NCI-H2107 (cell line): ENCODE data around the gene CD200R1L.
"Not testable (repeated sequence)": the region's sequence is repeated elsewhere in the genome, so short reads cannot be mapped to it uniquely, and the experiment has no call there.

Source experiments
- DNase-seq: peaks from one replicate; lab custom pipeline; 2025; lab: John Stamatoyannopoulos, UW

Gene CD200R1L, protein sequence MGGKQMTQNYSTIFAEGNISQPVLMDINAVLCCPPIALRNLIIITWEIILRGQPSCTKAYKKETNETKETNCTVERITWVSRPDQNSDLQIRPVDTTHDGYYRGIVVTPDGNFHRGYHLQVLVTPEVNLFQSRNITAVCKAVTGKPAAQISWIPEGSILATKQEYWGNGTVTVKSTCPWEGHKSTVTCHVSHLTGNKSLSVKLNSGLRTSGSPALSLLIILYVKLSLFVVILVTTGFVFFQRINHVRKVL

DNA sequence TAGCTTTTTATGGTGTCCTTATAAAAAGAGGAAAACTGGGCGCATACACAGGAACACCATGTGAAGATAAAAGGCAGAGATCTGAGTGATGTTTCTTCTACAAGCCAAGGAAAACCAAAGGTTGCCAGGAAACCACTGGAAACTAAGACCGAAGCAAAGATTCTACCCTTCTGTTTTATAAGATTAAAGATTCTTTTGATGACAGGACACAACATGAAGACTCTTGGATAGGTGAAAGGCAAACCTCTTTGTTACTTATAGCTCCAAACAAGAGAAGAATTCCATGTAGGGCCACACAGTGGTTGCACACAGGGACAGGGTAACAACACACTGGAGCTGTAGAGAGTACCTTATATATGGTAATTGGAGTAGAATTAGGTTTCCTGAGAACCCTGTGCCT lies at the start of gene CD200R1L:
Gene CD200R1L (minus strand): TSS at position 101 of the 400 bp plus-strand sequence. CDS start 17,497 bp downstream, outside the sequence.
- no peak for DNase-seq

DNA sequence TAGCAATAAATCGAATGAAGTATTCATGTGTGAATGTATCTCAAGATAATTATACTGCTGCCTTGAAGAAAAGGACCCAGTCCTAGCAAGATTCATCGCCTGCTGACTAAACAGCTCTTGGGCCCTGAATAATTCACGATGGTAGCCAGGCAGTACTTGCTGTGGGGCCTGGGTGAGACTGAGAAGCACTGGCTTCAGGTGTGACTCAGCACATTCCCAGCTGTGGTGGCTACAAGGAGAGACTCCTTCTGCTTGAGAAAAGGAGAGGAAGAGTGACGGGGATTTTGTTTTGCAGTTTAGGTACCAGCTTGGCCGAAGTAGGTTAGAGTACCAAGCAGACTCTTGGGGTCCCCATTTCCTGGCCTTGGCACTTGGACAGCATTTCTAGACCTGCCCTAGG lies 47.6 kb upstream of the CD200R1L start:
- no peak for DNase-seq

DNA sequence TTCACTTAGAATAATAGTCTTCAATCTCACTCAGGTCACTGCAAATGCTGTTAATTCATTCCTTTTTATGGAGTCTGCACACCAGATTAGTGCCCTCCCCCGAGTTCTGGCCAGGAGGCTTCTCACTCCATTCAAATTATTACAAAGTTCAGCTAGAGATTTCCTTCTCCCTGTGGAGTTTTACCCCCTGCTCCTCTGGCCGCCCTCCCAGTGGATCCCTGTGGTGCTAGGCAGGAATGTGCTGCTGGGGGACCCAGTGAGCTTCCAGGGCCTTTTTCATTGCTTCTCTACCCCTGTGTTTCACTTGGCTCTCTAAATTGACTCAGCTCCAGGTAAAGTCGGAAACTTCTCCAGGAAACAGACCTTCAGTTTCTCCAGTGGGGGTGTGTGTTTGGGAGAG lies 42.7 kb upstream of the CD200R1L start:
- DNase-seq, result no peak

DNA sequence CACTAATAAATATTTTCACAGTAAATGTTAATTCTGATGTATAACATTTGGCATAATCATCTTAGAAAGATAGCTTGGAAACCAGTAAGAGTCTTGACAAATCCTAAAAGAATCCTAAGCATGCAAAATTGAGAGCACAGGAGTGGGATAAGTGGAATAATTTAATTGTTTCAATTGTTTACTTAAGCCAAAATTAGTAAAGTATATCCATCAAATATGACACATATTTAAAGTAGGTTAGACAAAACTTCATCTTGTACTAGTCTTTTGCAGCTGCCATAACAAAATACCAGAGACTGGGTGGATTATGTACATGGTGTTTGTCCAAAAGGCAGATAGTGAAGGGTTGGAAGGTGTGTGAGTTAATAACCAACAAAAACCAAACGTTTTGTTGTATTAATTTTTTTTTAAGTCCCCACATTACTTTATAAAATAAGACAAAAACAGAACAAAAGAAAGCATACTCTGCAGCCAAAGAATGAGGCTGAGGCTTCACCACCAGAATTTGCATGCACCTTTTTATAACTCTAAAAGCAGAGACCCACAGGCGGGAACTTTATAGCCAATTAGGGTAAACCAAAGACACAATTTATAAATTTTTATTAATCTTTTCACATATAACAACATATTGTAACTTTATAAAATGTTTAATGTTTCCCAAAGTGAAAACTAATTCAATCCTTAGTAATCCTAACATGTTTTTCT lies 41.9 kb upstream of the CD200R1L start:
- no peak for DNase-seq

DNA sequence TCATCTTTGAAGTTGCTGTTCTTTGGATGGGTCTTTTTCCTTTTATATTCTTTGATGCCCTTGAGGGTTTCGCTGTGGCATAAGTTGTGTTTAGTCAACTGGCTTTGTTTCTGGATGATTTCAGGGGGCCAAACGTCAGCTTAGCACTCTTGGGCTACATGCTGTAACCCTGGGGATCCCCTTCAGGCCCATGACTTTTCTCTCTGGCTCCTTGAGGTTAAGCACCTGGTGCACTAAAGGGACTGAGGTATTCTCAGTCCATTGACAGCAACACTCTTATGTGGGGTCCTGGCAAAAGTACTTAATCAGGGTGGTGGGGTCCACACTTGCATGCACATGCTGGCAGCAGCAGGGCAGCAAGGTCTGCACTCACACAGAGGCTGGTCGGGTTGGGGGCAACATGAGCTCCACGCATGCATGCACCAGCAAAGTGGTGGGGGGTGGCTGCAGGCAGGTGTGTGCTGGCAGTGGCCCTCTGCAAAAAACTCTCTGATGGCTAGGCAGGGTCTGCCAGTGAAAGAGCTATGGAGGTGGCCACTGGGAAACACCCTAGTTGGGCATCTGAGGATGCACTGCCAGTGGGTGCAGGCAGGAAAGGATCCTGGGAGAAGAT lies 38.1 kb upstream of the CD200R1L start:
- no peak for DNase-seq

DNA sequence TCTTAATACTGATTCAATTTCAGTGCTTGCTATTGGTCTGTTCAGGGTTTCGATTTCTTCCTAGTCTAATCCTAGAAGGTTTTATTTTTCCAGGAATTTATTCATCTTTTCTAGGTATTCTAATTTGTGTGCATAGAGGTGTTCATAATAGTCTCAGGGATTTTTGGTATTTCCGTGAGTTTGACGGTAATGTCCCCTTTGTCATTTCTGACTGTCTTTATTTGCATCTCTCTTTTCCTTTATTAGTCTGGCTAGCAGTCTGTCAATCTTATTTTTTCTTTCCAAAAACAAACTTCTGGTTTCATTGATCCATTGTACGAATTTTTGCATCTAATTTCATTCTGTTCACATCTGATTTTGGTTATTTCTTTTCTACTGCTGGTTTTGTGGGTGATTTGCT lies 35.2 kb upstream of the CD200R1L start:
- no peak for DNase-seq

DNA sequence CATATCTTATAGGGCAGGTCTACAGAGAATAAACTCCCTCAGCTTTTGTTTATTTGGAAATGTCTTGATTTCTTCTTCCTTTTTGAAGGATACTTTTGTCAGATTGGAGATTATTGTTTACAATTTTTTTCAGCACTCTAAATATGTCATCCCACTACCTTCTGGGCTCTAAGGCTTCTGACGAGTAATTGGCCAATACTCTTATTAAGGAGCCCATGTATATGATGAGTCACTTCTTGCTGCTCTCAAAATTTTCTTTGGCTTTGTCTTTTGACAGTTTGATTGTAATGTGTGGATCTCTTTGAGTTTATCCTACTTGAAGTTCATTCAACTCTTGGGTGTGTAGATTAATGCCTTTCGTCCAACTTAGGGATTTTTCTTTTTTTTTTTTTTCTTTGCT lies 28.9 kb upstream of the CD200R1L start:
- no peak for DNase-seq

DNA sequence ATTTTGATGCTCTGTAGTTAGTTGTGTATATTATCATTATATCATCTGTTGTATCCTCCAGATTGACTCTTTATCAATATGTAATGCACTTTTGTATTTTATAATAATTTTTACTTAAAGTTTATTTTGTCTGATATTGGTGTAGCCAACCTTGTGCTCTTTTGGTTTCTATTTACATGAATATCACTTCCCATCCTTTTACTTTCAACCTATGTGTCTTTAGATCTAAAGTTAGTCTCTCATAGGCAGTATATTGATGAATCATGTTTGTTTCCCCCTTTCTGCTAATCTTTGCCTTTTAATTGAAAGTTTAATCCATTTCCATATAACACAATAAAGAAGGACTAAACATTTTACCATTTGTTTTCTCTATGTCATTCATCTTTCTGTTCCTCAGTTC lies 28.1 kb upstream of the CD200R1L start:
- DNase-seq, result no peak

DNA sequence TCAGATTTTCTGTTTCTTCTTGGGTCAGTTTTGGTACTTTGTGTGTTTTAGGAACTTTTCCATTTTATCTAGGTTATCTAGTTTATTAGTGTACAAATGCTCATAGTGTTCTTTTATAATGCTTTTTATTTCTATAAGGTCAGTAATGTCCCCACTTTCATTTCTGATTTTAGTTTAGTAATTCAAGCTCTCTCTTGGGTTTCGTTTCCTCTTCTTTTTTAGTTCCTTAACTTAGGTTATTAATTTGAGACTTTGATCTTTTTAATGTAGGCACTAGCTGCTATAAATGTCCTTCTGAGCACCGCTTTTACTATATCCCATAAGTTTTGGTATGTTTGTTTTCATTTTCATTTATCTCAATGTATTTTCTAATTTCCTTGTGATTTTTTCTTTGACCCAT lies 27.0 kb upstream of the CD200R1L start:
- no peak for DNase-seq

DNA sequence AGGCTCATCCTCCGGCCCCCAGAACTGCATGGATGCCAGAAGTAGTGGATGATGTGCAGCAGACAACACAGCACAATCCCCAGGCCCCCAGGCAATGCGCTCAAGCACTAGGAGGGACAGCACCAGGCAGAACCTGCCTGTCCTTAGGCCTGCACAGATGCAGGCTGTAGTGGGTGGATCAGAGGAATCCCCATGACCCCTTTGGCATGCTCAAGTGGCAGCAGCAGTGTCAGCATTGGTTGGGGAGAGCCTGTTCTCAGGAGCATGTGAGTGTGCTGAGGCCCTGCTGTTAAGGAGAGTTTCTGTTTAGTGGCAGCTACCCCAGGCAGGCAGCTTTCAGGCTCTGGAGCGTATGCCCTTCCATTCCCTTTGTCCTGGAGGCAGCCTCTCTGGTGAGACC lies 25.1 kb upstream of the CD200R1L start:
- no peak for DNase-seq

DNA sequence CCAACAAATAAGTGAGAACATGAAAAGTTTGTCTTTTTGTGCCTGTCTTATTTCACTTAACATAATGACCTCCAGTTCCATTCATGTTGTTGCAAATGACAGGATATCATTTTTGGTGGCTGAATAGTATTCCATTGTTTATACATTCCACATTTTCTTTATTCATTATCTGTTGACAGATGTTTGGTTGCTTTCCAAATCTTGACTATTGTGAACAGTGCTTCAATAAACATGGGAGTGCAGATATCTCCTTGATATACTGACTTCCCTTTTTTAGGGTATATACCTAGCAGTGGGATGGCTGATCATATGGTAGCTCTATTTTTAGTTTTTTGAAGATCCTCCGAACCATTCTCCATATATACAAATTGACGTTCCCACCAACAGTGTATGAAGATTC lies 19.1 kb upstream of the CD200R1L start:
- DNase-seq, result no peak

DNA sequence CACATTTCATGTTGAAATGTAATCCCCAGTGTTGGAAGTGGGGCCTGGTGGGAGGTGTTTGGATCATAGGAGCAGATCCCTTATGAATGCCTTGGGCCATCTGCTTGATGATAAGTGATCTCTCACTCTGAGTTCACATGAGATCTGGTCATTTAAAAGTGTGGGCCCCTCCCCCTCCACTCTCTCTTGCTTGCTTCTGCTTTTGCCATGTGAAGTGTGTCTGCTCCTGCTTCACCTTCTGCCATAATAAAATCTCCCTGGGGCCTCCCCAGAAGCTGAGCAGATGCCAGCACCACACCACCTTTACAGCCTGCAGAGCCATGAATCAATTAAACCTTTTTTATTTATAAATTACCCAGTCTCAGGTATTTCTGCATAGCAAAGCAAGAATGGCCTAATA lies 14.2 kb upstream of the CD200R1L start:
- DNase-seq, result no peak

DNA sequence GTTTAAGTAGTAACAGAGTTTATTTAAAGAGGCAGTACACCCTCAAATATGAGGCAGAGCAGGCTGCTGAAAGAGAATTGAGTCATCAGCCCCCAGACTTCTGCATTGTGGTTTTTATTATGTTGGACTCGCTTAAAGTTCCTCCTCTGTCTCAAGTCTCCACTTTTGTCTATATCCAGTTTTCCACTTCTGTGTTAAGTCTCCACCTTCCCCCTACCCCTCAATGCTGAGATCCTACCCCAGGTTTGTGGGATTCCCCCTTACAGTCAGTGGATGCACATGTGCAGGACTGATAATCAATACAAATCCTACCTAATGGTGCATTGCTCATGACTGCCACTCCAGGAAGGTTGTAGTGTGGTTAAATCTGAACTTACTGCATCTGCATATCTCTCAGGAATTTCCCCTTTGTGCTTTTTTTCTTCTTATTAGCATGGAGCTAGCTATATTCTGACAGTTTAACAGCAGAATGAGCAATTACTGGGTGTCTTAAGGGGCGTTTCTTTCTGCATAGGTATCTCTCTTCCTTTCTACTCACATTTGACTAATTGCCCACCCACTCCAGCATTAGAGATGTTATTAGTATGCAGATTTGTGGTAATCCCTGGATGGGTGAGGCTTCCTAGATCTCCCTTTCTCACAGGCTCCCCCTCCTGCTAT lies 11.9 kb upstream of the CD200R1L start:
- no peak for DNase-seq

DNA sequence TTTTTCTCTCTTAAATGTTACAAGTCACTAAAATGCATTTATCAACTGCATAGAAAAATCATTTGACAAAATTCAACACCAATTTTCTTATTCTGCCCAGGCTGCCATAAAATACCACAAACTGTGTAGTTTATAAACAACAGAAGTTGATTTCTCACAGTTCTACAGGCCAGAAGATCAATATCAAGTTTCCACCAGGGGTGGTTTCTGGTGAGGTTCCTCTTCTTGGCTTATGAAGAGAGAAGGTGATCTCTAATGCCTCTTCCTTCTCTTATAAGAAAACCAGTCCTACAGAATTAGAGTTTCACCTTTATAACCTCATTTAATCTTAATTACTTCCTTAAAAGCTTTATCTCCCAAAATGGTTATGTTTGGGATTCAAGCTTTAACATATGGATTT lies 10.9 kb upstream of the CD200R1L start:
- DNase-seq, result no peak

DNA sequence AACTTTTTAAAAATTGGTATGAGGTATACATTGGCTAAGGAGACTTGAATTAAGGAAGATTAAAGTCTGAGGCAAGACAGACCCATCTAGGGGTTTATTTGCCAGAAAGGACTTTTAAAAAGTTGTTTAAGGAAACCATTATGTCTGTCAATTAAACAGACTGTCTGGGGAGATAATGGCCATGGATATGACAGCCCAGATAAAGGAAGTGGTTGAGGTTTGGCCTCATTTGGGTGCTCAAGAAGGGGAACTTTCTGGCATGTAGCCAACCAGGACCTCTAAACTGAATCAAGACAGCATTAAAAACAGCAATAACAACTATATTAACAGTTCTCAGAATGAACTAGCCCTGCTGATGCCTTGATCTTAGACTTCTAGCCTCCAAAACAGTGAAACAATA lies 9.9 kb upstream of the CD200R1L start:
- DNase-seq, result no peak

DNA sequence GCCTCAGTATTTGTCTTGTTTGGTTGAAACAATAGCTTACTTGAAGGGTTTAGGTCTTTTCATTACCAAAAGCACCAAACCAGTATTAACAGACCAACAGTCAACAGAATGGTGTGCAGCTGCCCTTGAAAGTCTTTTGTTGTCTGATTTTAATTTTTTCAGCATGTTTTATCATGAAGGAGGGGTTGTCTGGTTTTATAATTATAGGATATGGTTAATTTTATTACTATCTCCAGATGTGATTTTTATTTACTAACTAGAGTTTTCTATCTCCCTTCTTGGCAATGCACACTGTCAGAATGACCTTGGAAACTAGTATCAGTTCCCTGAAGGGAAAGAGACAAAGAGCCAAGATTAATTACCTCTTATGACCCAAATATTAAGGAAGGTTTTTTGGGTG lies 9.2 kb upstream of the CD200R1L start:
- DNase-seq, result no peak

DNA sequence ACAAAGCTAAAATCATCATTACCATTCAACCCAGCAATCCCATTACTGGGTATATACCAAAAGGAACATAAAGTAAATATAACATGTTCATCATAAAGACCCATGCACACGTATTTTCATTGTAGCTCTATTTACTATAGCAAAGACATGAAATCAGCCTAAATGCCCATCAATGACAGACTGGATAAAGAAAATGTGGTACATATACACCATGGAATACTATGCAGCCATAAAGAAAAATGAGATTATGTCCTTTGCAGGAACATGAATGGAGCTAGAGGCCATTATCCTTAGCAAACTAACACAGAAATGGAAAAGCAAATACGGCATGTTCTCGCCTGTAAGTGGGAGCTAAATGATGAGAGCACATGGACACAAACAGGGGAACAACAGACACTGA lies 8.4 kb upstream of the CD200R1L start:
- DNase-seq, result not testable (repeated sequence)

DNA sequence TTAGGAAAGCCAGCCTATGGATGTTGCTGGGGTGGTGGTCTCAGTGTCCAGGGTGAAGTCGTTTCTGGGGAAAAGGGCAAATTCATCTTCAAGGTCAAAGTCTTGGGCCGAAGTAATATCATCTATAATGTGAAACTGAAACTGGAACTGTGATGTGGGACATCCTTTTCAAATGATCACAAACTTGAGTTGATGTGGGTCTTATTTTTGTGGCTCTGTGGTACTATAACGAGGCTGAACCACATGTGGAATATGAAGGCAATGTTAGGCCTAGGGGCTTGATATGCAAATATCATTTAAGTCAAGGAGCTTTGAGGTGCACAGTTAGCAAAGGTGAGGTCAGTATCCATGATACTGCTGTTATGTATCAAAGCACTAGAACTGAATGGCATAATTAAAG lies 1.5 kb upstream of the CD200R1L start:
- DNase-seq, result no peak

DNA sequence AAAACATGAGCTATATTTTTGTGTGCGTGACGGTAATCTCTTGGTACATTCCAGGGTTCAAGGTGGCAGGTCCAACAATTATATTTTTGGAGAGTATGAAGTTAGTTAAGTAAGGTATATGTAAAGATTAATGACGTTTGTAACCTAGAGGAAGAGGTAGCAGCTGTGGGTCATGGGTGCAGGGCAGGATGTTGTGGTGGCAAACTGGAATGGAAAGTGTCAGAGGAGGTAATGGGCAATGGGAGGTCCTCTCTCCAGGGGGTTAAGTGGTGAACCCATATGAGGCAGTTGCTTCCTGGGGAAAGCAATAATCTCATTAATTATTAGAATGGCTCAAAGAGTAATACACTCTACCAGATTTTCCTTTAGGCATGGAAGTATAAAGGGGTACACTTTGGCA lies 1.0 kb upstream of the CD200R1L start:
- DNase-seq, result no peak

DNA sequence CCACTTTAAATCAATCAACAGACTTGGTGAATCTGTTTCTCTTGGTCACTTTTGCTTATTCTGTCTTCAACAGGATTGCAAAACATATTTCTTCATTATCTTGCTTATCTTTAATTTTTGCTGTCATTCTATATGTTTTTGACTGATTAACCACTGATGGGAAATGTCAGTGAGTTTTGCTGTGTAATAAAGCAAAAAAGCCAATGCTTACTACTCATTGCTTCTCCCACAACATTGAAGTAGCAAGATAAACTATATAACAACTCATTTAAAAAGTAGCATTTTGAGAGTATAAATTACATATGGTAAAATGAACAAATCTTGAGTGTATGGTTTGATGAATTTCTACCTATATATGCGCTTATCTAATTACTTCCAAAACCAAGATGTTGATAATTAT lies 892 bp downstream of the CD200R1L start:
- DNase-seq, result no peak

DNA sequence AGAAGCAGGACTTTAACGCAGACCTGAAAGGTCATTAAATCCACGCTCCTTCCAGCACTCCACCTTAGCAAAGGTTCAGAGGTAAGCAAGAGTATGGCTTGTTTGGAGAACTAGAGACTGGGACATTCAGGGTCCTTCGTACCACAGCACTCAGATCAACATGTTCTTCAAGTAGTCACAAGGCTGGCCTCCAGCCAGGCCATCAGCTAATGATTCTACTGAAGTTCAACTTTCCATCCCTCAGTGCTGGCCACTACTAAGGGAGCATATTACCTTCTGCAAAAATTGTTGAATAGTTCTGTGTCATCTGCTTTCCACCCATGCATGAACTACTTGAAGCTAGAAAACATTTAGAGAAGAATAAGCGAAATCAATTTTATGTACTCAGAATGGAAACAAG lies 17.6 kb downstream of the CD200R1L start:
- no peak for DNase-seq

DNA sequence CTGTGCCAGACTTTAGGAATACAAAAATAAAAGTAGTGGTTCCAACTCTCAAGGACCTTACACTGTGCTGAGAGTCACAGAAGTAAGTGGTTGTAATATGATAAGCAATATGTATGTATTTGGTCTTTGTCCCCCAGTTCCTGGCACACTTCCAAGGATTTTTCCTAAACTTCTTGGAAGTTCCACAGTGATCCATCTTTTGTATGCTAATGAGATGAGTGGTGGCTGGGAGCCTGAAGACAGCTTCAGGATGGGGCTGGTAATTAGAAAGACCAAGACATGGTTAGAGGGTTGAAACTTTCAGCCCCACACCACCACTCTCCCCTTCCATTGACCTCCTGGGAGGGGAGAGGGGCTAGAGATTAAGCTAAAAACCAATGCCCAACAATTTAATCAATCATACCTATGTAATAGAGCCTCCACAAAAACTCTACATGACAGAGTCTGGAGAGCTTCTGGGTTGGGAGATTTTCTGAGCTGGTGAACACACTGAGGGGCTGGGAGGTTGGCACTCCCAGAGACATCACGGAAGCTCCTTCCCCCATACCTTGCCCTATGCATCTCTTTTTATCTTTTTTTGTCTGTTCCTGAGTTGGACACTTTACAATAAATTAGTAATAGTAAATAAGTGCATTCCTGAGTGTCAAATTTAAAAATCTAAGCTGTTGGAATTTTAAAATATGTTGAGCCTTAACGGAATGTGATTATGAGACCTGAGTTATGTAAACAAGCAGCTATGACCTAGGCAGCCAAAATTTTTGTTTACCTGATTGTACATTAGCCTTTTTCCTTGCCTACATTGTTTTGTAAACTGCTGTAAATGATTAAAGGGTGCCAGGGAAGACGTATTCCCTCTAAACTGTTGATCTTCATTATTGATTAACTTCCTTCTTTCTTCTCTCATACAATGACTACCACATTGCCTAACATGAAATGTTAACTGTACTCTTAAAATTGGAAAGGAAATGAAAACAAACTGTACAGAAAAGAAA lies 24.3 kb downstream of the CD200R1L start:
- no peak for DNase-seq
